ENCODE measurements around the gene TMEM204.
"Not testable (repeated sequence)": the region's sequence is repeated elsewhere in the genome, so short reads cannot be mapped to it uniquely, and the experiment has no call there.

TMEM204 gene

DNA sequence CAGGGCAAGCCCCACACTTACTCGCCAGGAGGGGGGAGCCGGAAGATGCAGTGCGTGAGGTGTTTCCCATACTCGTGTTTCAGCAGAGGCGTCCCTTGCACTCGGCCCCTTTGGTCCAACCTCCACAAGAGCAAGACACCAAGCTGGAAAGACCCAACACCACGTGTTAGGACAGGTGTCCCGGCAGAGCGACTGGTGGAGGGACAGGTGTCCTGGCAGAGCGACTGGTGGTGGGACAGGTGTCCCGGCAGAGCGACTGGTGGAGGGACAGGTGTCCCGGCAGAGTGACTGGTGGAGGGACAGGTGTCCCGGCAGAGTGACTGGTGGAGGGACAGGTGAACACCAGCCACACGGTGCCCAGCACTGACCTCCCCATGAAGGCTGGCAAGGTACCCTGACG, 59.0 kb downstream of the TMEM204 start:
- no peaks in the 10 kb centered on the region for H3K27me3 ChIP-seq (ENCODE audit: control insufficient read depth, low read length)
- no peak overlapping the region for H3K27ac ChIP-seq (ENCODE audit: low read depth, low read length)
- no peak for TF ChIP-seq EZH2phosphoT487 (IDR thresholded peaks at IDR 0.05; ENCODE audit: borderline replicate concordance, low read length)
- TF ChIP-seq, protein P1, sequence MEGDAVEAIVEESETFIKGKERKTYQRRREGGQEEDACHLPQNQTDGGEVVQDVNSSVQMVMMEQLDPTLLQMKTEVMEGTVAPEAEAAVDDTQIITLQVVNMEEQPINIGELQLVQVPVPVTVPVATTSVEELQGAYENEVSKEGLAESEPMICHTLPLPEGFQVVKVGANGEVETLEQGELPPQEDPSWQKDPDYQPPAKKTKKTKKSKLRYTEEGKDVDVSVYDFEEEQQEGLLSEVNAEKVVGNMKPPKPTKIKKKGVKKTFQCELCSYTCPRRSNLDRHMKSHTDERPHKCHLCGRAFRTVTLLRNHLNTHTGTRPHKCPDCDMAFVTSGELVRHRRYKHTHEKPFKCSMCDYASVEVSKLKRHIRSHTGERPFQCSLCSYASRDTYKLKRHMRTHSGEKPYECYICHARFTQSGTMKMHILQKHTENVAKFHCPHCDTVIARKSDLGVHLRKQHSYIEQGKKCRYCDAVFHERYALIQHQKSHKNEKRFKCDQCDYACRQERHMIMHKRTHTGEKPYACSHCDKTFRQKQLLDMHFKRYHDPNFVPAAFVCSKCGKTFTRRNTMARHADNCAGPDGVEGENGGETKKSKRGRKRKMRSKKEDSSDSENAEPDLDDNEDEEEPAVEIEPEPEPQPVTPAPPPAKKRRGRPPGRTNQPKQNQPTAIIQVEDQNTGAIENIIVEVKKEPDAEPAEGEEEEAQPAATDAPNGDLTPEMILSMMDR (IDR thresholded peaks at IDR 0.05; ENCODE audit: low read depth, low read length, poor library complexity, severe bottlenecking) = no peak
- H3K9me2 ChIP-seq (replicated peaks; ENCODE audit: control insufficient read depth, low read length) = no peaks in the 10 kb centered on the region
- no peaks in the 10 kb centered on the region for H4K20me1 ChIP-seq (ENCODE audit: control insufficient read depth, insufficient read depth, low read depth, low read length)
- H3K4me1 ChIP-seq (ENCODE audit: control insufficient read depth, low read length) = no peaks in the 10 kb centered on the region
- no peaks in the 10 kb centered on the region for H3K36me3 ChIP-seq (ENCODE audit: control insufficient read depth, low read length)
- no peak overlapping the region for H3K4me3 ChIP-seq (ENCODE audit: low read length)
- H3K9me3 ChIP-seq (ENCODE audit: control insufficient read depth, insufficient read depth, low read length) = no peaks in the 10 kb centered on the region
- no peaks in the 10 kb centered on the region for H3F3A ChIP-seq (ENCODE audit: control insufficient read depth, insufficient read depth)
- no peaks in the 10 kb centered on the region for H3K79me2 ChIP-seq (ENCODE audit: control insufficient read depth, low read length)
- no peak overlapping the region for H3K4me2 ChIP-seq (ENCODE audit: low read length)

DNA sequence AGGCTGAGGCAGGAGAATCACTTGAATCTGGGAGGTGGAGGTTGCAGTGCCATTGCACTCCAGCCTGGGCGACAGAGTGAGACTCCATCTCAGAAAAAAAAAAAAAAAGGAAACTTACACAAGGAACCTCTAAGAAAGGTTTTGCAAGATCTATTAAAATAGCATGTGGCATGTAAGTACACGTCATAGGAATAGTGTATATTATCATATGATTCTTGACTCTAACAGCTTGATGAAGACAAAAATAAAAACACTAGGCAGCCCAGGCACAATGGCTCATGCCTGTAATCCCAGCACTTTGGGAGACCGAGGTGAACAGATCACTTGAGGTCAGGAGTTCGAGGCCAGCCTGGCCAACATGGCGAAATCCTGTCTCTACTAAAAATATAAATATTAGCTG, 62.0 kb downstream of the TMEM204 start:
- H3F3A ChIP-seq (ENCODE audit: control insufficient read depth, insufficient read depth); H4K20me1 ChIP-seq (ENCODE audit: control insufficient read depth, insufficient read depth, low read depth, low read length); H3K79me2 ChIP-seq (ENCODE audit: control insufficient read depth, low read length); H3K4me3 ChIP-seq (ENCODE audit: low read length); H3K9me2 ChIP-seq (replicated peaks; ENCODE audit: control insufficient read depth, low read length); H3K27me3 ChIP-seq (ENCODE audit: control insufficient read depth, low read length); H3K27ac ChIP-seq (ENCODE audit: low read depth, low read length); H3K36me3 ChIP-seq (ENCODE audit: control insufficient read depth, low read length); H3K9me3 ChIP-seq (ENCODE audit: control insufficient read depth, insufficient read depth, low read length); H3K4me2 ChIP-seq (ENCODE audit: low read length); H3K4me1 ChIP-seq (ENCODE audit: control insufficient read depth, low read length): not testable (repeated sequence)

DNA sequence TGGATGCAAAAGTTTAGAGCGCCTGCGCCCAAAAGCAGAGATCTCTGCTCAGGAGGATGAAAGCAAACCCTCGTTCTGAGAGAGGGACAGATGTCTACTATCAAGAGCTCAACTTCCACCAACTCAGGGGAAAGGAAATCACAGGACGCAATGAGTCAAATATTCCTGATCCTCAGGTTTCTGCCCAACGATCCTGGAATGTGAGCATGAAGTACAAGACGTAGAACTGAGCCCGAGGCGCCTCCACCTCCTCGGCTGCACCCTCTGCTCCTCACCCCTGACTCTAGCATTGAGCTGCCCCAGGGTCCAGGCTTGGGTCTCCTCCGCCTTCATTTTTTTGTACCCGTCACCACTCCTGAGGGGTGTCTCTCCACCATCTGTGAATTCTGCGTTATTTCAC, 63.0 kb downstream of the TMEM204 start:
- Histone ChIP-seq H3K9me2 (replicated peaks; ENCODE audit: control insufficient read depth, low read length) (no peaks in the 10 kb centered on the region), H3K79me2 (ENCODE audit: control insufficient read depth, low read length) (no peaks in the 10 kb centered on the region), H3K4me3 (ENCODE audit: low read length) (no peak overlapping the region), H3K9me3 (ENCODE audit: control insufficient read depth, insufficient read depth, low read length) (no peaks in the 10 kb centered on the region), H3K4me2 (ENCODE audit: low read length) (no peak overlapping the region), H4K20me1 (ENCODE audit: control insufficient read depth, insufficient read depth, low read depth, low read length) (no peaks in the 10 kb centered on the region), H3K27me3 (ENCODE audit: control insufficient read depth, low read length) (no peaks in the 10 kb centered on the region), H3K36me3 (ENCODE audit: control insufficient read depth, low read length) (no peaks in the 10 kb centered on the region), H3K27ac (ENCODE audit: low read depth, low read length) (no peak overlapping the region), H3F3A (ENCODE audit: control insufficient read depth, insufficient read depth) (no peaks in the 10 kb centered on the region), H3K4me1 (ENCODE audit: control insufficient read depth, low read length) (no peaks in the 10 kb centered on the region)
- TF ChIP-seq, protein P1 (IDR thresholded peaks at IDR 0.05; ENCODE audit: low read depth, low read length, poor library complexity, severe bottlenecking) = no peak
- TF ChIP-seq EZH2phosphoT487 (IDR thresholded peaks at IDR 0.05; ENCODE audit: borderline replicate concordance, low read length) = no peak

DNA sequence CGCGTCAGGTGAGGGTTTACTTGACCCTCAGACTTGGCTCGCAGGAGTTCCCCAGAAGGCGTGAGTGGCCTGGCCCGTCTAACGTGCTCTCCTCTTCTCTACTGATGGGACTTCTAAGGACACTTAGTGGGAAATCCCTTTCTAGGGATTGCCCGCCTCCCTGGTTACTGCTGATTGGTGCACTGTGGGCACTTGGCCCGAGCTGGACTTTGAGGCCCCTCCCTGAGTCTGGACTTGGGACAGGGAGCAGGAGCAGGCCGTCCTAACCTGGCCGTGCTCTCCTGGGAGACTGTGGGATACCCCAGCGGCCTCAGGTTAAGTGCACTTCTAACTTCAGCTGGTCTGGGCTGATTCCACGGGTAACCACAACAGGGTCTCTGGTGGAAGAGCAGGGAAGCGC, 63.7 kb downstream of the TMEM204 start:
- no peaks in the 10 kb centered on the region for H3K9me2 ChIP-seq (replicated peaks; ENCODE audit: control insufficient read depth, low read length)
- TF ChIP-seq, protein P1 (IDR thresholded peaks at IDR 0.05; ENCODE audit: low read depth, low read length, poor library complexity, severe bottlenecking) = no peak
- no peak overlapping the region for H3K4me3 ChIP-seq (ENCODE audit: low read length)
- no peaks in the 10 kb centered on the region for H3K9me3 ChIP-seq (ENCODE audit: control insufficient read depth, insufficient read depth, low read length)
- no peak overlapping the region for H3K4me2 ChIP-seq (ENCODE audit: low read length)
- H3K79me2 ChIP-seq (ENCODE audit: control insufficient read depth, low read length) = no peaks in the 10 kb centered on the region
- H4K20me1 ChIP-seq (ENCODE audit: control insufficient read depth, insufficient read depth, low read depth, low read length) = no peaks in the 10 kb centered on the region
- no peak overlapping the region for H3K27ac ChIP-seq (ENCODE audit: low read depth, low read length)
- no peaks in the 10 kb centered on the region for H3K27me3 ChIP-seq (ENCODE audit: control insufficient read depth, low read length)
- H3K4me1 ChIP-seq (ENCODE audit: control insufficient read depth, low read length) = no peaks in the 10 kb centered on the region
- H3F3A ChIP-seq (ENCODE audit: control insufficient read depth, insufficient read depth) = no peaks in the 10 kb centered on the region
- no peaks in the 10 kb centered on the region for H3K36me3 ChIP-seq (ENCODE audit: control insufficient read depth, low read length)
